ENCODE data around the gene NOS1.
A peak's percentile ranks its signal among the peaks of the same experiment; 100 is the strongest.
"Not testable (repeated sequence)": the region's sequence is repeated elsewhere in the genome, so short reads cannot be mapped to it uniquely, and the experiment has no call there.

Gene NOS1

DNA sequence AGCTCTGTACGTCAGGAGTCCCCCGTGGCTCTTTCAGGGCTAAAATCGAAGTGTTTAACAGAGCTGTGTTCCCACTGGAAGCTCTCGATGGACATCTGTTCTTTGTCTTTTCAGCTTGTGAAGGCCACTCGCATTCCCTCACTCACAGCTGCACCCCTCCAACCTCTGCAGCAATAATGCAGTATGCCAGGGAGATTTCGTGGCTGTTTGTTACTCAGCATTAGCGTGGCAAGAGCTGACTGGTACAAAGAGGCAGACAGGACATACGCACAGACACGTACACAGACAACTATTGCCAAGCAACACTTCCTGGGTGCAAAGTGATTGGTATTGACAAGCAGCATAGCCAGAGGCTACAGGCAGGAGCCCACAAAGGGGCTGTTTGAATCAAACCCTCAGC, 159.4 kb downstream of the NOS1 start:
- DNase-seq: no peak

GRCh38 chr12:117199956-117200744, 161.3 kb downstream of the NOS1 start:
- DNase-seq: not testable (repeated sequence)

DNA sequence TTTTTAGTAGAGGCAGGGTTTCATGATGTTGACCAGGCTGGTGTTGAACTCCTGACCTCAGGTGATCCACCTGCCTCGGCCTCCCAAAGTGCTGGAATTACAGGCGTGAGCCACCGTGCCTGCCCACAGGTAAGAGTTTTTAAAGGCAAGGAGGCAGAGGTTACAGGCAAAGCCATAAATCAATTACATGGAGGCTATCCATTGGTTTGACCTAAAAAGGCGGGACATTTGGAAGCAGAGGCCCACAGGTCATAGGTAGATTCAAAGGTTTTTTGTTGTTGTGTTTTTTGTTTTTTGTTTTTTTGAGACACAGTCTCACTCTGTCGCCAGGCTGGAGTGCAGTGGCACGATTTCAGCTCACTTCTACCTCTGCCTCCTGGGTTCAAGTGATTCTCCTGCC, 165.1 kb downstream of the NOS1 start:
- DNase-seq: not testable (repeated sequence)

DNA sequence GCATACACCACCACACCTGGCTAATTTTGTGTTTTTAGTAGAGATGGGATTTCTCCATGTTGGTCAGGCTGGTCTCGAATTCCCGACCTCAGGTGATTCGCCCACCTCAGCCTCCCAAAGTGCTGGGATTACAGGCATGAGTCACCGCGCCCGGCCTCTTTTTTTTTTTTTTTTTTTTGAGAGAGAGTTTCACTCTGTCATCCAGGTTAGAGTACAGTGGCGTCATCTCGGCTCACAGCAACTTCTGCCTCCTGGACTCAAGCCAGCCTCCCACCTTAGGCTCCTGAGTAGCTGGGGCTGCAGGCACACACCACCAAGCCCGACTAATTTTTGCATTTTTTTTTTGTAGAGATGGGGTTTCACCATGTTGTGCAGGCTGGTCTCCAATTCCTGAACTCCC, 166.4 kb downstream of the NOS1 start:
- not testable (repeated sequence) for DNase-seq

GRCh38 chr12:117193903-117194302, 167.5 kb downstream of the NOS1 start:
- no peak for DNase-seq

- not testable (repeated sequence) for DNase-seq
Measured at GRCh38 chr12:117192581-117192980, 168.8 kb downstream of the NOS1 start.

GRCh38 chr12:117192057-117192456, 169.4 kb downstream of the NOS1 start:
- DNase-seq: no peak

DNA sequence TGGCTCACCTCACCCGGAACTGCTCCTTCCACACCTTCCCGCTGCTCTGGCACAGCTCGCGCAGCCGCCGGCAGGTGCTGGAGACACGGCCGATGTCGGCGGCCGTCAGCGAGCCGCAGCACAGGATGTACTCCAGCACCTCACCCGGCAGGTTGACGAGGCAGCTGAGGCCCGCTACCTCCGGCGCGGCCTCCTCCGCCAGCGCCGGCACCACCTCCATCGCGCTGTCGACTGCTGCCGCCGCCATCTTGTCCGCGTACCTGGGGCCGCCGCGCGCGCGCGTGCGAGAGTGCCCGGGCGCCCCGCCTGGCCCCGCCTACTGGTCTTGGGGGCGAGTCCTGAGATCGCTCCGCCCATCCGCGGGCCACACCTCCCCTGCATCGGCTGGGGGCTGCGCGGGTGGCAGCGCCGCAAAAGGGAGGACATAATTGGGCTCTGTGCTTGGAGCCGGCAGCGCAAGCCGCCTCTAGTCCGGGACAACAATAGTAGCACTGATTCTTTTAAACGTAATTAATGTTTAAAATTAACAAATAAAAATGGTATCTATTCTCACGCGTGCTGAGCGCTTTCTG, 171.1 kb downstream of the NOS1 start, which contains the start of gene FBXO21:
FBXO21 (minus strand) TSS at position 261 of the 572 bp plus-strand sequence; CDS start at position 247, 14 bp downstream.
- DNase-seq: peak; percentile 86

GRCh38 chr12:117189725-117190209, 171.7 kb downstream of the NOS1 start:
- no peak for DNase-seq

- DNase-seq: no peak
Measured at GRCh38 chr12:117188961-117189724, 172.3 kb downstream of the NOS1 start.

- no peak for DNase-seq
Measured at GRCh38 chr12:117188121-117188665, 173.2 kb downstream of the NOS1 start.

DNA sequence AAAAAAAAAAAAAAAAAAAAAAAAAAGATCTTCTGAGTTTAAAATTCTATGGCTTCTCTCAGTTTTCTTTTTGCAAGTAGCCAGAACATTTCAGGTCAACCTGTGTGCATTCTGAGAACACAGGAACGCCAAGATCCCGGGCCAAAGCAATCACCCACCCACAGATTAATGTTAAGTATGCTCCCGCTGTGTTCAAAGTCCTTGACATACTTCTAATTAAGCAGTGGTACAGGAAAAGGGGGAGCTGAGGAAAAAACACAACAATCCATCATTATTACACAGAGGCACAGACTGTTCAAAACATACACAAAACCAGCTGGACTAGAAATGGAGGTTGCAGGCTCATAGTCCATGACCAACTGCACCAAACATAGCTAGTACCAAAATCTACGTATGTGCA, 174.0 kb downstream of the NOS1 start:
- no peak for DNase-seq

DNA sequence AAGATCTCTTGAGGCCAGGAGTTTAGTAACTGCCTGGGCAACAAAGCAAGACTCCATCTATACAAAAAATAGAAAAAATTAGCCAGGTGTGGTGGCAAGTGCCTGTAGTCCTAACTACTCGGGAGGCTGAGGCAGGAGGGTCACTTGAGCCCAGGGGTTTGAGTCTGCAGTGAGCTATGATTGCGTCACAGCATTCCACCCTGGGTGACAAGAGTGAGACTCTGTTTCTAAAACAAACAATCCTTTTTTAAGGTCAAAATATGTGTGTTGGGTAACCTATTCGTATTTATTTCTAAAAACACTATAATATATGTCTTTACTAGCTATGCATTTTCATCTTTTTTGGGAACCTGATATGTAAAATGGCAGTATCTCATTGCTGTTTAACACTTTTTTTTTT, 178.6 kb downstream of the NOS1 start:
- no peak for DNase-seq

- not testable (repeated sequence) for DNase-seq
Measured at GRCh38 chr12:117181468-117181843, 180.0 kb downstream of the NOS1 start.

DNA sequence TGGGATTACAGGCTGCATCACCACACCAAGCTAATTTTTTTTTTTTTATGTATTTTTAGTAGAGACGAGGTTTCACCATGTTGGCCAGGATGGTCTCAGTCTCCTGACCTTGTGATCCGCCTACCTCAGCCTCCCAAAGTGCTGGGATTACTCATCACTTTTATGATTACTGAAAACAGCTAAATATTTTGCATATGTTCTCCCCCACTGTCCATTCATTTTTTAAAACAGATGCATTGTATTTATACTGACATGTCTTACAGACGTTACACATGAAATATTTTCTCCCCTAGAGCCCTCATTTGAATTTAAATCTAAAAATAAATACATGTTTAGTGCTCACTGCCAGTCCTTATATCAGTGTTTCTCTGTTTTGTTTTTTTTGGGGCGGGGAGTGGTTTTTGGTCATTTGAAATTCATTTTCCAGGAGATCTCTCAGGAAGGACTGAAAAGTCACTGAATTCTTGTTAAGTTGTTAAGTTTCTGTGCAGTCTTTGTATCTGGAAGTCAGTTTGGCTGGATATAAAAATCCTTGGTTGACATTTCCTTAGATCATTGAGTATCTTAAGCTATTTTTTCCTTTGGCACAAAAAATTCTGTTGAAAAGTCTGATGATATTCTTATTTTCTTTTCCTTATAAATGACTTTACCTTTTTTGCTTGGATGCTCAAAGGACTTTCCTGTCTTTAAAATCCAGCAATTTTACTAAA, 180.5 kb downstream of the NOS1 start:
- DNase-seq: no peak

DNA sequence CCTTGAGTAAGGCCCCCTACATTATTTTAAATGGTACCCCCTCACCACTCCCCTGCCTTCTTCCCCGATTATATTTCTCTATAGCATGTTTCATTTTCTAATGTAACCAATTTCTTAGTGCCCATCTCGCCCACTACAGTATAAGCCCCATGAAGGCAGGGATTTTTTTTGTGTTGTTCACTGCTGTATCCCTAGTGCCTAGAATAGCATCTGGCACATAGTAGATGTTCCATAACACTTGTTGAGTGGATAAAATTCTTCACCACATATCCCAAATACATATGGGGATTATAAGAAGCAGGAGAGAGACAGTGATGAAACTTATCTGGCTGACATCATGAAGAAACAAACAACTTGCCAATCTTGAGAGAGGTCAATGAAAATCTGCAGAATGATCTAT, 182.7 kb downstream of the NOS1 start:
- DNase-seq: no peak

GRCh38 chr12:117178301-117178700, 183.1 kb downstream of the NOS1 start:
- DNase-seq: no peak

DNA sequence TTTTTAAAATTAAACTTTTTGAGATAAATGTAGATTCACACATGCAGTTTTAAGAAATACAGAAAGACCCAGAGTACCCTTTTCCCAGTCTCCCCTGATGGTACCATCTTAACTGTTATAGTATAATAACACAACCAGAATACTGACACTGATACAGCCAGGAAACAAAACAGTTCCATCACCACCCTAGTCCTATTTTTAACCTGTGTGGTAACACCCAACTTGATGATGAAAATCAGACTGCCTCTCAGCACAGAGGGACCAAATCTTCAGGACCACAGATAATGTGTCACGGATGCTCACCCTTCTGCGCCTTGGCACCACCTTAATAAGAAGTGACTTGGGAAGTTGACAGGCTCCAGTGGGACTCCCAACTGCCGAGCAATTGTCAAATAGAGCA, 189.3 kb downstream of the NOS1 start:
- DNase-seq: no peak

- DNase-seq: no peak
Measured at GRCh38 chr12:117171499-117172162, 189.8 kb downstream of the NOS1 start.

GRCh38 chr12:117169548-117169947, 191.9 kb downstream of the NOS1 start:
- no peak for DNase-seq

GRCh38 chr12:117168976-117169375, 192.4 kb downstream of the NOS1 start:
- DNase-seq: no peak

GRCh38 chr12:117167769-117168168, 193.7 kb downstream of the NOS1 start:
- no peak for DNase-seq

All from NCI-H1105 (cell line).